ENCODE measurements around the gene ZNF526. TPM values are rescaled to one million over a fixed set of nuclear protein-coding genes. Genes with fewer than 3 reads are reported as not detected.

ZNF526 gene
- total and polyA plus RNA-seq, 2 donors from 2014 or later = 2.6 to 11.6 TPM

GRCh38 chr19:42206871-42207755, 13.0 kb upstream of the ZNF526 start:
- Histone ChIP-seq H3K4me1 (ENCODE audit: control insufficient read depth in 2 of 3, insufficient read depth in 2 of 3, low read depth in 1 of 3, low read length in 3 of 3) (no peaks in the 10 kb centered on the region), H3K36me3 (ENCODE audit: control insufficient read depth in 2 of 3, insufficient read depth in 3 of 3, low read length in 3 of 3) (peaks cover 5 to 62% (median 42%) of the 10 kb centered on the region in 3 donors), H3K27ac (ENCODE audit: low read depth in 2 of 2, low read length in 2 of 2) (no peak overlapping the region), H3K27me3 (ENCODE audit: control insufficient read depth, insufficient read depth, low read length) (no peaks in the 10 kb centered on the region), H3K9me3 (ENCODE audit: control insufficient read depth in 2 of 3, insufficient read depth in 1 of 3, low read length in 3 of 3) (no peaks in the 10 kb centered on the region), H3K4me3 (ENCODE audit: low read length in 3 of 3) (no peak overlapping the region), H3K9ac (ENCODE audit: low read length in 3 of 3) (no peak overlapping the region)
- TF ChIP-seq CTCF (IDR thresholded peaks at IDR 0.05; ENCODE audit: borderline replicate concordance, extremely low read depth, insufficient read depth) = no peak
- intact Hi-C loops (cut with DNase I) = no loop called here
- FAIRE-seq (no peak), DNase-seq (peak in 1 of 5 donors; percentile 39)

- intact Hi-C loops (cut with DNase I) = no loop called here
- DNase-seq (peak in 1 of 5 donors; percentile 32), FAIRE-seq (no peak)
- Histone ChIP-seq H3K9ac (ENCODE audit: low read length in 3 of 3) (no peak overlapping the region), H3K36me3 (ENCODE audit: control insufficient read depth in 2 of 3, insufficient read depth in 3 of 3, low read length in 3 of 3) (peaks cover 5 to 56% (median 42%) of the 10 kb centered on the region in 3 donors), H3K4me1 (ENCODE audit: control insufficient read depth in 2 of 3, insufficient read depth in 2 of 3, low read depth in 1 of 3, low read length in 3 of 3) (no peaks in the 10 kb centered on the region), H3K9me3 (ENCODE audit: control insufficient read depth in 2 of 3, insufficient read depth in 1 of 3, low read length in 3 of 3) (no peaks in the 10 kb centered on the region), H3K27ac (ENCODE audit: low read depth in 2 of 2, low read length in 2 of 2) (no peak overlapping the region), H3K27me3 (ENCODE audit: control insufficient read depth, insufficient read depth, low read length) (no peaks in the 10 kb centered on the region), H3K4me3 (ENCODE audit: low read length in 3 of 3) (no peak overlapping the region)
- no peak for TF ChIP-seq CTCF (IDR thresholded peaks at IDR 0.05; ENCODE audit: borderline replicate concordance, extremely low read depth, insufficient read depth)
Observed at GRCh38 chr19:42207767-42208271, 12.3 kb upstream of the ZNF526 start.

- Histone ChIP-seq H3K36me3 (ENCODE audit: control insufficient read depth in 2 of 3, insufficient read depth in 3 of 3, low read length in 3 of 3) (peaks cover 5 to 59% (median 40%) of the 10 kb centered on the region in 3 donors), H3K9ac (ENCODE audit: low read length in 3 of 3) (no peak overlapping the region), H3K9me3 (ENCODE audit: control insufficient read depth in 2 of 3, insufficient read depth in 1 of 3, low read length in 3 of 3) (no peaks in the 10 kb centered on the region), H3K27ac (ENCODE audit: low read depth in 2 of 2, low read length in 2 of 2) (no peak overlapping the region), H3K4me1 (ENCODE audit: control insufficient read depth in 2 of 3, insufficient read depth in 2 of 3, low read depth in 1 of 3, low read length in 3 of 3) (no peaks in the 10 kb centered on the region), H3K27me3 (ENCODE audit: control insufficient read depth, insufficient read depth, low read length) (no peaks in the 10 kb centered on the region), H3K4me3 (ENCODE audit: low read length in 3 of 3) (no peak overlapping the region)
- no peak for DNase-seq
- intact Hi-C loops (cut with DNase I) = no loop called here
- no peak for TF ChIP-seq CTCF (IDR thresholded peaks at IDR 0.05; ENCODE audit: borderline replicate concordance, extremely low read depth, insufficient read depth)
- no peak for FAIRE-seq
Observed at GRCh38 chr19:42208612-42209011, 11.5 kb upstream of the ZNF526 start.
